Activated T-cell treated with anti-CD3 and anti-CD28 coated beads for 1 hour (primary cell): ENCODE results near the gene FAM20C.
A peak's percentile ranks its signal among the peaks of the same experiment; 100 is the strongest.
"Not testable (repeated sequence)": the region's sequence is repeated elsewhere in the genome, so short reads cannot be mapped to it uniquely, and the experiment has no call there.

Experiments
- DNase-seq: peaks from one replicate; pipeline ENCODE4 v3.0.0-alpha.2; 2020; ENCODE audit warnings: low read depth

The FAM20C gene

DNA sequence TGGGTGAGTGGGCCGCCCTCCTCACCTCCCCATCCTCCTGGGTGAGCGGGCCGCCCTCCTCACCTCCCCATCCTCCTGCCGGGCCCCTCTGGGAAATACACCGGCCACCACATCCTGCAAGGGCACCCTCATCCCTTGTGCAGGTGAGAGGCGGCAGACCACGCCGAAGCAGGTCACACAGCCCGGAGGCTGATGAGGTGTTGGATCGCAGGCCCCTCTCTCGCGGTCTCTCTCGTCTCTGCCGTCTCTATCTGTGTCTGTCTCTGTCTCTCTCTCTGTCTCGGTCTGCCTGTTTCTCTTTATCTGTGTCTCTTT is 66.8 kb downstream of the FAM20C start:
- DNase-seq, result no peak

DNA sequence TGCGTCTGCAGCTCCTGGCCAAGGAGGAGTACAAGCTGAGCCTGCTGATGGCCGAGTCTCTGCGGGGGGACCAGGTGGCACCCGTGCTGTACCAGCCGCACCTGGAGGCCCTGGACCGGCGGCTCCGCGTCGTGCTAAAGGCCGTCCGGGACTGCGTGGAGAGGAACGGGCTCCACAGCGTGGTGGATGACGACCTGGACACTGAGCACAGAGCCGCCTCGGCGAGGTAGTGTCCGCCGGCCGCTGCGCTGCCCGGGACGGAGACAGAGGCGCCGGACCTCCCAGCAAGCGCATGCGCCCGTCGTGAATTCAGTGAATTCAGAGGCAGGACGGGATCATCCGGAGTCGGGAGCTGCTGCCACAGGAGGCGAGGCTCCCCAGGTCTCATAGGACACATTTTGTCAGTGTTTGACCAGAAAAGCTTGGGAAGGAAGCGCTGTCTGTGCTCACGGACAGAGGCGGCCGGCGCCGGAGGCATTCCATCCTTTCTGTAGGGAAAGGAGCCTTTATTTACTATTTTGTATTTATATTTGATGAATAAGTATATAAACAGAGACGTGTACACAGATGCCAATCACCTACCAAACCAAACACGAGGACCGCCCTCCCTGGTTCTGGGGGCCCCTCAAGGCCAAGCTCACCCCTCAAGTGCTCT is 67.5 kb downstream of the FAM20C start:
- no peak for DNase-seq

DNA sequence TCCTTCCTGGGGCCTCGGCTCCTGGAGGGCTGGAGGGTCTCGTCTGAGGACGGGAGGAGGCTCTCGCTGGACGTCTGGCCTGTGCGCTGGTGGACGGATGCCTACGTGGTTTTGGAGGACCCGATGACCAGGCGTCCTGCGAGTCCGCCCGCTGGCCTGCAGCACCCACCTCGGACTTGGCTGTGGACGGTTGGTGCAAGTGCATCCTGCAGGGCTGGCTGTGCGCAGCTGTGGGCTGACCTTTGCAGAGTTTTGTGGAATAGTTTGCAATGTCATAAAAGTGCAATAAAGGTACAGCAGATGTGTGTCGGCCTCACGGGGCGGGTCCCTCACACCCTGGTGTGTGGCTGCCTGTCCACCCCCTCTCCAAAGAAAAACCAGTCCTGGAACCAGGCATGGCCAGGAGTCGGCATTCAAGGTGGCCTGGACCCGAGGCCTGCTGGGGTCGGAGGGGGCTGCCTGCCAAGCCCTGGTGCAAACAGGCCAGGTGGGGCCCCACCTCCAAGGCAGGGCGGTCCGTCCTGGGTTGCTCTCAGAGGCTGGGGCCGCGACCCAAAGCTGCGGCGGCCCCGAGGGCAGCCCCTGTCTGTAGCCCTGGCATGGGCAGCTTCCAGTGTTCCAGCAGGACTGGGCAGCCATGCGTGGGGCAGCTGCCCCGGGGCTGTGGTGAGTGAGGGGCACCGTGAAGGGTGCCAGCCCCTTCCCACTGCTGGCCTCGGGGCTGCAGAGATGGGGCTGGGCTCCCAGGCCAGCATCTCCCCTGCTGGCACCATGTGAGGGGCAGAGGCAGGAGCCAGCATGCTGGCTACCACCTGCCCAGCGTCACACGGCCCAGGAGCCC is 68.3 kb downstream of the FAM20C start:
- DNase-seq, result no peak

DNA sequence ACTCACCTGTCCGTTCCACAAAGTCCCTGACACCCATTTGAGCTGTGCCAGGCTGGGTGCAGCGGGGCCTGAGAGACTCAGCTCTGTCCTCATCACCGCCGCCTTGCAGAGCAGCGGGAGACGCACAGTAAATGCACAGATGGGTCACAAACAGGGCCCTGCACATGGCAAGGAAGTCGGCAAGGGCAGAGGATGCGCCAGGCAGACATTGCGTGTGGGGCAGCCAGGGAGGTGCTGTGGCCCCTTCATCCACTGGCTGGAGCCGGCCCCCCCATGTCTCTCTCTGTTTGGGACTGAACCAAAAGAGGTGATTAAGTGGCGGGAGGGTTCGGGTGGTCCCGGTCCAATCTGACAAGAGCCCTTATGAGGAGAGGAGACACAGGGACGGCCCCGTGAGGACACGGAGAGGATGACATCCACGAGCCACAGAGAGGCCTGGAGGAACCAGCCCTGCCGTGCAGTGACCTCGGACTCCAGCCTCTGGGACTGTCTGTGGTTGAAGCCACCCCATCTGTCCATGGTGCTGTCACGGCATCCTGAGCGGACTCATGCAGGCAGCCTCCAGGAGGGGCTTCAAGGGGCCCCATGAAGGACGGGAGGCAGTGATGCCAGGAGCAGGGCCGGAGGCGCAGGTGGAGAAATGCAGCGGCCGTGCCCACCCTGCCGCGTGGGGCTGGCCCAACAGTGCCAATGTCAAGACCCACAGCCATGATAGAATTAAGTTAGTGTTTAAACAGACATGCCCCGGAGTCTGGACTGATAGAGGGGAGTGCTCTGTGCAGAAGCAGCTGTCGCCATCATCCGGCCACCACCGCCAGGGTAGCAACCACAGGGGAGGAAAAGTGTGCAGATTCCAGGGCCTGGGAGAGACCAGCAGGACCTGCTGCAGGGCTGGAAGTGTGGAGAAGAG is 69.2 kb downstream of the FAM20C start:
- no peak for DNase-seq

DNA sequence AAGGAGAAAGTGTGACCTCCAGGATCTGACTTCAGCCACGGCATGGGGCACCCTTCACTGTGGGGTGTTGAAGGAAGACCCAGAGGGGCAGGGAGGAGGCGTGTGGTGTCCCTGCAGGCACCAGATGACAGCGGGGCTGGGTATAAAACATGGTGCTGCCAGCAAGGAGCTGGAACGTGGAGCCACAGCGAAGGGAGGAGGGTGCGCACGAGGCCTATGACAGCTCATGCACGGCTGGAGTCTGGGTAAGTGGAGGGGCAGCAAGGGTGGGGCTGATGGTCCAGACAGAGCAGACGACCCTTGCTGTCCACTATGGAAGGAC is 69.8 kb downstream of the FAM20C start:
- no peak for DNase-seq

DNA sequence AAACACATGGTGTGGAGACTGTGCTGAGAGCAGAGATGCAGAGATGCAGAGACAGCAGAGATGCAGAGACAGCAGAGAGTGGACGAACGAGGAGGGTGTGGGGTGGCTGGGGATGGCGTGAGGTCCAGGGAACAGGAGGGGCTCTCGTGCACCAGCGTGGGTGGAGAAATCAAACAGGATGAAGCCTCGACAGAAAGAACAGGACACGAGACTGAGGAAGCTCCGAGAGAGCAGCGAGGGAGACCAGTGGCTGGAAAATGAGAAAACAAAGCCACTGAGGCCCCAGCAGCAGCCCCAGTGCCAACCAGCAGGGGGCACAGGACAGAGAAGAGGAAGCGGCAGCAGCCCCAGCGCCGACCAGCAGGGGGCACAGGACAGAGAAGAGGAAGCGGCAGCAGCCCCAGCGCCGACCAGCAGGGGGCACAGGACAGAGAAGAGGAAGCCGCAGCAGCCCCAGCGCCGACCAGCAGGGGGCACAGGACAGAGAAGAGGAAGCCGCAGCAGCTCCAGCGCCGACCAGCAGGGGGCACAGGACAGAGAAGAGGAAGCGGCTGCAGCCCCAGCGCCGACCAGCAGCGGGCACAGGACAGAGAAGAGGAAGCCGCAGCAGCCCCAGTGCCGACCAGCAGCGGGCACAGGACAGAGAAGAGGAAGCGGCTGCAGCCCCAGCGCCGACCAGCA is 70.4 kb downstream of the FAM20C start:
- peak; percentile 14 for DNase-seq

DNA sequence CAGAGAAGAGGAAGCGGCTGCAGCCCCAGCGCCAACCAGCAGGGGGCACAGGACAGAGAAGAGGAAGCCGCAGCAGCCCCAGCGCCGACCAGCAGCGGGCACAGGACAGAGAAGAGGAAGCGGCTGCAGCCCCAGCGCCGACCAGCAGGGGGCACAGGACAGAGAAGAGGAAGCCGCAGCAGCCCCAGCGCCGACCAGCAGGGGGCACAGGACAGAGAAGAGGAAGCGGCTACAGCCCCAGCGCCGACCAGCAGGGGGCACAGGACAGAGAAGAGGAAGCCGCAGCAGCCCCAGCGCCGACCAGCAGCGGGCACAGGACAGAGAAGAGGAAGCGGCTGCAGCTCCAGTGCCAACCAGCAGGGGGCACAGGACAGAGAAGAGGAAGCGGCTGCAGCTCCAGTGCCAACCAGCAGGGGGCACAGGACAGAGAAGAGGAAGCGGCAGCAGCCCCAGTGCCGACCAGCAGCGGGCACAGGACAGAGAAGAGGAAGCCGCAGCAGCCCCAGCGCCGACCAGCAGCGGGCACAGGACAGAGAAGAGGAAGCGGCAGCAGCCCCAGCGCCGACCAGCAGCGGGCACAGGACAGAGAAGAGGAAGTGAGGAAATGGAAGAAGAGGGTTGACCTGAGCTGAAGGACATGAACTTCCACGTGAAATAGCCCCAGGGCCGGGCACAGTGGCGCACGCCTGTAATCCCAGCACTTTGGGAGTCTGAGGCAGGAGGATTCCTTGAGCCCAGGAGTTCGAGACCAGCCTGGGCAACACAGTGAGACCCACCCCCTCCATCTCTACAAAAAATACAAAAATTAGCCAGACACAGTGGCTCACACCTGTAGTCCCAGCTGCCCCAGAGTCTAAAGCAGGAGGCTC is 71.3 kb downstream of the FAM20C start:
- not testable (repeated sequence) for DNase-seq

DNA sequence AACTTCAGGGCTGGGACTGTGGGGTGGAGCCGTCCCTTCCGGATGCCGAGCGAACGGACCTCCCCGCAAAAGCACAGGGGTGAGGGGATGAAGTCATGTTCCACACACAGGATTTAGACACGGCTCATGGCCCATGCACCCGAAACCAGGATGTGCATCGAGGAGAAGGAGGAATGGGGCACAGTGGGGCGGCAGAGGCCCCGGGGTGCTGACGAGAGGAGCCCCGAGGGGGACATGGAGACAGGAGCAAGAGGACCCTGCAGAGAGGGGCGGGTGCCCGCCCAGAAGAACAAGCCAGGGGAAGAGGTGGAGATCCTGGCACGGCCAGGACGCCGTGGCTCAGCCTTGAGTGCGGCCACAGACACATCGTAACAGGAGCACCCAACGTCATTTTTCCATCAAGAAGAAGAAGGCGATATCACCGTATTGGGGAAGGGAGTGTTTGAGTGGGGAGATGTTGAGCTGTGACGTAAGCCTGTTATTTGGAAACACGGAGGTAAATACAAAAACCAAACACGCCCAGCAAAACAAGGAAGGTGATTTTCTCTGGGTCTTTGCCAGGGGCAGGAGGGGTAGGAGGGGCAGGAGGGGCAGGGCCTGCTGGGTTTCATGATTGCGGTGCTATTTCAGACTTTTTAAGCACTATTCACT is 72.3 kb downstream of the FAM20C start:
- DNase-seq, result no peak

DNA sequence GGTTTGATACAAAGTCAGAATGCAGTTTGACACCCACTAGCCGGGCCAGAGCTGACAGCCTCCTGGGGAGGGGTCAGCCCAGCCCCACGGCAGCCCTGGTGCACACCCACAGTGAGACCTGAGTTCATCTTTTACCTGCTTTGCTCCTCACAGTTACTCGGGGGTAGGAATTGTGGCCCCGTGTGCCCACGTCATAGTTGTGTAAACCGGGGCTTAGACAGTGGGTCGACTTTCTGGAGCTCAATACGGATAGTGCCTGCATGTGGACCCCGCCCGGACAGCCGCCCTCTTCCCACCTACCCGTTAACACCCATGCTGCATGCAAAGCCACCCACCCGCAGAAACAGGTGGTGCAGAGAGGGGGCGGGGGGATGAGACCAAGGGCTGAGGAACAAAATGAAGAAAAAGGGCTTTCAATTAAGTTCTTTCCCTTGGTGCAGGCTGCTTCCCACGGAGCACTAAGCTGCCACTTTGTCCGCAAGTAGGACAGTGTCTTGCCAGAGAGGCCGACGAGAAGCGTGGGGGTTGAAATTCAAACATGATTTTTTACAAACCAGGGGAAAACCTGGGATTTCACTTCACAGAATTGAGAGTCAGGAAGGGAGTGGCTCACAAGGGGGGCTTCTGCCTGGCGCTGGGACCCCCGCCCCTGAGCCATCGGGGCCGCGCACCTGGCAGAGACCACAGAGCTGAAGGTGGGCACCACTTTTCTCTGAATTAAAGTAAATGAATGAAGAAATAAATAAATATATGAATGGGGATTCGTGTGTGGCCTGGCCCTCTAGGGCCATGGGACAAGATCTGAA is 73.0 kb downstream of the FAM20C start:
- no peak for DNase-seq

DNA sequence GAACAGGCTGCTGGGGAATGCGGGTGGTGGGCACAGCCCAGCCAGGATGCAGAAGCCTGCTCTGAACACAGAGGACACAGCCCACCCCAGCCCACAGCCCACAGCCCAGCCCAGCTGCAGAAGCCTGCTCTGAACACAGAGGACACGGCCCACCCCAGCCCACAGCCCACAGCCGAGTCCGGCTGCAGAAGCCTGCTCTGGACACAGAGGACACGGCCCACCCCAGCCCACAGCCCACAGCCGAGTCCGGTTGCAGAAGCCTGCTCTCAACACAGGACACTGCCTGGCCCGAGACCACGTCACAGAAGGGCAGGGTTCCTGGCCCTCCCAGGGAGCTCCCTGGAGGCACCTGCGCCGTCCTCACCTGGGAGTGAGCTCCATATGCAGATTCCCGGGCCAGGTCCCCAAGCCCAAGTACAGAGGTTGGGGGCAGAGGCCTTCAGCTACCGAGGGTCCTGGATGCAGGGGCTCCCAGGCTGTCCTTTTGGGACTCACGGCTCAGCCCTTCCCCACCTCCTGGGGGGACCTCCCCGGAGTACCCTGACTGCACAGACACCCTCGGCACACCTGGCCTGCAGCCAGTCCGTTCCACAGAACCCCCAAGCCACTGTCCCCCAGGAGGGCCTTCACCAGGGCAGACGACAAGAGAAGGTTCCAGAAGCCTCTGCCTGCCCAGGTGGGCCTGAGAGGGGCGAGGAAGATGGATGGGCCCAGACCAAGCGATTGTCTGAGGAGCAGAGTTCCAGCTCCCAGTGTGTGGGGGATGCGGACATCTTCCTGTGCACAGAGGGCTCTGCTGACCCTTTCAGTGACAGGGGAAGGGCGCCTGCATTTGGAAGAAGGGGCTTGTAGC is 73.9 kb downstream of the FAM20C start:
- DNase-seq, result no peak

DNA sequence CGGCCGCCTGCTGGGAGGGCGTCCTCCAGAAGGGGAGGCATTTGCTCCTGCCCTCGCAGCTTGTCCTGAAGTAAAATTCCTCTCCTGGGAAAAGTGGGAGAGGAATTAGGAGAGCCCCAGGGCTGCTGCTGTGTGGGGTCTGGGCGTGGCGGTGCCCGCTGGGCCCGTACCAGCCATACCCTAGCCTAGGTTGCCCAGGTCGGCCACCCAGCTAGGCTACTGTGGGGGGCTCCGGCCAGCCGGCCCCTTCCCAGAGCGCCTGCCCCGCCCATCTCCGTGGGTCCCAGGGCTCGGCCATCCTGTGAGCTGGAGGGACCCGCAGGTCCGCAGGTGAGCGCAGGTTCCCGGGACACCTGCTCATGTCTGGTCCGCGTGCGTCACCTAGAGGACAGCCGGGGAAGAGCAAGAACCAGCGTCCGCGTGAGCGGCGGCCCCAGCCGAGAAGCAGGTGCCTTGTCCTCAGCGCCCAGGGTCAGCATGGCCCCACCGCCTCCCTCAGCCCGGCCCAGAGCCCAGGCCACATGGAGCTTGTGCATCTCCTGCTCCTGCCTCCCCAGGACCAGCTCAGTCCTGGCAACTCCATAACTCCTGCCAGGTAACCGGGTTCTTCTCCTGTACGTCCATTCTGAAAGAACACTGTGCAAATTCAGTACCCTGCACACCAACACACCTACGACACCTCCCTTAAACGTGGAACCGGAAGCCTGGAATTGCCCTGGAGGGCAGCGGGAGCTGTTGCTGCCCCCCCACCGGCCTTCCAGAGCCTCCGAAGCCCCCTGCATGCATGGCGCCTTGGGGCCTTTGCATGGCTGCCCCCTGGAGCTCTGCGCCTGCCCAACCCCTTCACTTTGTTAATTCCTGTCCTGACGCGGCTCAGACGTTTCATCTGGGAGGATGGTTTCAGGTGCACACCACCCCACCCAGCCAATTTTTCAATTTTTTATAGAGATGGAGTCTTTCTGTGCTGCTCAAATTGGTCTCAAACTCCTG is 74.8 kb downstream of the FAM20C start:
- DNase-seq, result no peak

DNA sequence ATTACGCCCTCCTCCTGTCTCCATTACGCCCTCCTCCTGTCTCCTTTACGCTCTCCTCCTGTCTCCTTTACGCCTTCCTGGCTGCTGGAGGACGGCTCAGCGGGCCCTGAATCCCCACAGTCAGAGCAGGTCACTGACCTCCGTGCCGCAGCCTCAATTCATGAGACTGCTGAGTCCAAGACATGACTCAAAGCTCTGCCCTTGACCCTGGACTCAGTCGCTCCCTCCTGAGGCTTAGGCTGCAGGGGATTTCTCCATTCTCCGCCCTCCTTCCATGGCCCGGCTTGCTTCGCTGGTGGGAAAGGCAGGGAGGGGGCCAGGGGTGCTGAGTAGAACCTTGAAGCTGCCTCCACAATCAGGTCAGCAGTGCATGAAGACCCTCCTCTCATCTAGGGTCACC is 76.6 kb downstream of the FAM20C start:
- no peak for DNase-seq

DNA sequence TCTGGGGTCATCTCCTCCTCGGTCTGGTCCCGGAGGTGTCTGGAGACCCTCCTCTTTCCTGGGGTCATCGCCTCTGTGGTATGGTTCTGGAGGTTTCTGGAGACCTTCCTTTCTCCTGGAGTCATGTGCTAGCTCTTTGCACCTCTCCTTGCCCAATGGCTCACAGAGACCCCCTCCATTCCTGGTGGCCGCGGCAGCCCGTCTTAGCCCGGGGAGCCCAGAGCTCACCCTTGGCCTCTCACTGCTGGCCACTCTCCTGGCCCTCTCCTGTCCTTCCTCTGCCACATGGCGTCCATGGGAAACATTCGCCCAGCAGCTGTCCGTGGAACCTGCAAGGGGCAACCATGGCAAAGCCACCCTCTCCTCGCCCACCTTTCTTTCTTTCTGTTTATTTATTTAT is 77.3 kb downstream of the FAM20C start:
- DNase-seq, result no peak

DNA sequence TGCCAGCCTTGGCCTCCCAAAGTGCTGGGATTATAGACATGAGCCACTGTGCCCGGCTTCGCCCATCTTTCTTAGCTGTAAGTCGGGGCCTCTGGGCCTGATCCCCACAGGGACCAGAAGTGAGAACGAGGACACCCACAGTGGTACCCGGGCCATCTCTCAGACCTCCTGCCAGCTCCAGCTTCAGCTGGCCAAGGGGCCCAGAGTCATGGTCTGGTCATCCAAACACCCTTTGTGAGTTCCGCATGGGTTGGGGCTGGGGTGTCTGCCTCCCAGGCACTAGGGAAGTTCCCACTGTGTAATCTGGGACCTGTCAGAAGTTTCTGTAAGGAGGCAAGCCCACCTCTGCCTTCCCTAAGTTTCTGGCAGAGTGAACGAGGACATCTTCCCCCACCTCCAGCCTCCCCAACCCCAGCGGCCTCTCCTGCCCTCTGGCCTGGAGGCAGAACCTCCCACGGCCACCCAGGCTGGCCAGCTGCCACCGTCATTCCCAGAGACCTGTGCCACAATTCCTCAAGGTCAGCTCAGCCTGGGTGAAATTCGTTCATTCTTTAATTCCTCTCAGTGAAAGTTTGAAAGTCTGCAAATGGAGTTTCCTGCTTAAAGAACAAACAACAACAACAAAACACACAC is 78.1 kb downstream of the FAM20C start:
- no peak for DNase-seq

DNA sequence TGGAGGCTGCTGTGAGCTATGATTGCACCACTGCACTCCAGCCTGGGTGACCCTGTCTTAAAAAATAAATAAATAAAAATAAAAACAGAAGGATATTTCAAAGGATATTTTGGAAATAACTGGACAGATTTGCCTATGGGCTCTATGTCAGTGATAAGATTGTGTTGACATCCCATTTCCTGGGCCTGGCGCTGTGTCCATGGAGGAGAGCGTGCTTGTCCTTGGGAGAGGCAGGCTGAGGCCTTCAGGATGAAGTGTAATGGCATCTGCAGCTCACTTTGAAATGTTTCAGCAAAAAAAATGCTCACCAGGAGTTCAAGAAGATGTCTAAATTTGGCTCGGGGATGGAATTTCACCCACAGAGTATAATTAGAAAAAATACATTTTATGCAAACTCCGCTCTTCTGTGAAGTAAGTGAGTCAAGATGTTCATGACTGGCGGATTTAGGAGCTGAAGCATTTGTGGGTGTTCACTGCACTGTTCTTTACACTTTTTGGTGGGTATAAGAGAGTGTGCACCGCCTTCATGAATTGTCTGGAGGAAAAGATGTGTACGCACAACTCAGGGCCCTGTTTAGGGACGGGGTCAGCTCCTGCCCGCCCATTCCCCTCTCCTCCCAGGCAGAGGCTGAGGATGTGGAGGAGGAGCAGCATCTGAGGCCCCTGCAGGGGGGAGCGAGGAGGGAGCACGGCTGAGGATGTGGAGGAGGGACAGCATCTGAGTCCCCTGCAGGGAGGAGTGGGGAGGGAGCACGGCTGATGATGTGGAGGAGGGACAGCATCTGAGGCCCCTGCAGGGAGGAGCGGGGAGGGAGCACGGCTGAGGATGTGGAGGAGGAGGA is 79.1 kb downstream of the FAM20C start:
- DNase-seq, result no peak

DNA sequence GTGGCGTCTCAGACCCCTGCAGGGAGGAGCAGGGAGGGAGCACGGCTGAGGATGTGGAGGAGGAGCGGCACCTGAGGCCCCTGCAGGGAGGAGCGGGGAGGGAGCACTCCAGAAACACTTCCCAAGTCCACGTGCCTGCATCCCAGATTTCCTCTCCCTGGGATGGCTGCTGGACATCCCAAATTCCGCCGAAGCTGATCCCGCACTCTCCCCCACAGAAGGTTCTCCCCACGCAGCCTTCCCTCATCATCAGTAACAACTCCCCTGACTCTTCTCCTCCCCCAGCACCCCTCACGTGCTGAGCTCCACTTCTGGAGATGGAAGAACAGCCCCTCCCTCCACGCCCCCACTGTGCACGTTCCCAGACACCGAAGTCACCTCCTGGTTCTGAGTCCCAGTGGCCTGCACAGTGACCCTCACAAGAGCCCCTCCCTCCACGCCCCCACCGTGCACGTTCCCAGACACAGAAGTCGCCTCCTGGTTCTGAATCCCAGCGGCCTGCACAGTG is 79.8 kb downstream of the FAM20C start:
- DNase-seq, result no peak
